H54 (cell line): Measurements from ENCODE around the gene MOB2.

Experiments
- DNase-seq: peaks from one replicate; pipeline ENCODE4 v3.0.0; 2011; ENCODE audit warnings: low spot score, mixed read lengths; ENCODE audit not compliant: insufficient read length
- FAIRE-seq: peaks from 3 replicates; lab custom pipeline; 2011; peaks lifted over from hg19 to GRCh38; lab: Jason Lieb, UNC
- POLR2A ChIP-seq: IDR thresholded peaks from 2 replicates; pipeline ENCODE4 v1.6.1; 2011; ENCODE audit warnings: low read depth, mild to moderate bottlenecking, low read length

The MOB2 gene

GRCh38 chr11:1453611-1454034, 33.0 kb downstream of the MOB2 start:
- no peak for TF ChIP-seq POLR2A
- FAIRE-seq (no peak), DNase-seq (no peak)

- DNase-seq = no peak
- FAIRE-seq = no peak
- no peak for TF ChIP-seq POLR2A
These were observed 33.8 kb downstream of the MOB2 start for GRCh38 chr11:1452744-1453143.

- no peak for TF ChIP-seq POLR2A
- no peak for FAIRE-seq
- no peak for DNase-seq
These were observed 34.7 kb downstream of the MOB2 start for GRCh38 chr11:1451781-1452470.

GRCh38 chr11:1450949-1451710, 35.4 kb downstream of the MOB2 start:
- DNase-seq (no peak), FAIRE-seq (no peak)
- no peak for TF ChIP-seq POLR2A

GRCh38 chr11:1450344-1450875, 36.2 kb downstream of the MOB2 start:
- TF ChIP-seq POLR2A = no peak
- no peak for FAIRE-seq
- no peak for DNase-seq

GRCh38 chr11:1449490-1450243, 36.9 kb downstream of the MOB2 start:
- no peak for DNase-seq
- no peak for FAIRE-seq
- TF ChIP-seq POLR2A = no peak

- TF ChIP-seq POLR2A = no peak
- FAIRE-seq (no peak), DNase-seq (no peak)
These were observed 37.7 kb downstream of the MOB2 start for GRCh38 chr11:1448882-1449281.

- FAIRE-seq = no peak
- DNase-seq = no peak
- TF ChIP-seq POLR2A = no peak
These were observed 38.4 kb downstream of the MOB2 start for GRCh38 chr11:1447845-1448825.

GRCh38 chr11:1446623-1447022, 40.0 kb downstream of the MOB2 start:
- FAIRE-seq (no peak), DNase-seq (no peak)
- no peak for TF ChIP-seq POLR2A

- FAIRE-seq (no peak), DNase-seq (no peak)
- no peak for TF ChIP-seq POLR2A
These were observed 40.7 kb downstream of the MOB2 start for GRCh38 chr11:1445741-1446445.

GRCh38 chr11:1444823-1445422, 41.7 kb downstream of the MOB2 start:
- DNase-seq (no peak), FAIRE-seq (no peak)
- TF ChIP-seq POLR2A = no peak

- no peak for DNase-seq
- FAIRE-seq = no peak
- no peak for TF ChIP-seq POLR2A
These were observed 42.3 kb downstream of the MOB2 start for GRCh38 chr11:1444321-1444720.

GRCh38 chr11:1443737-1444136, 42.8 kb downstream of the MOB2 start:
- DNase-seq = no peak
- no peak for FAIRE-seq
- no peak for TF ChIP-seq POLR2A
